Dermis microvascular lymphatic vessel endothelial cell (primary cell): ENCODE results near the gene SRSF4. TPM values are rescaled to one million over a fixed set of nuclear protein-coding genes. Genes with fewer than 3 reads are reported as not detected.
"Not testable (repeated sequence)": the region's sequence is repeated elsewhere in the genome, so short reads cannot be mapped to it uniquely, and the experiment has no call there.

Experiments used
- DNase-seq, 2 donors: peaks; one replicate each; pipeline versions ENCODE4 v3.0.0 to v3.0.0-alpha.2; 2010; ENCODE audit warnings: low read depth in 2 of 2
- total RNA-seq: library from RNA; depleted of rRNA; stranded (reverse); fragments of >200 nt; gene quantifications from 2 replicates; pipeline ENCODE4 v1.2.1, GENCODE V29; 2014

SRSF4 gene
- total RNA-seq, 1 donor from 2014 or later, result 25.3 TPM

DNA sequence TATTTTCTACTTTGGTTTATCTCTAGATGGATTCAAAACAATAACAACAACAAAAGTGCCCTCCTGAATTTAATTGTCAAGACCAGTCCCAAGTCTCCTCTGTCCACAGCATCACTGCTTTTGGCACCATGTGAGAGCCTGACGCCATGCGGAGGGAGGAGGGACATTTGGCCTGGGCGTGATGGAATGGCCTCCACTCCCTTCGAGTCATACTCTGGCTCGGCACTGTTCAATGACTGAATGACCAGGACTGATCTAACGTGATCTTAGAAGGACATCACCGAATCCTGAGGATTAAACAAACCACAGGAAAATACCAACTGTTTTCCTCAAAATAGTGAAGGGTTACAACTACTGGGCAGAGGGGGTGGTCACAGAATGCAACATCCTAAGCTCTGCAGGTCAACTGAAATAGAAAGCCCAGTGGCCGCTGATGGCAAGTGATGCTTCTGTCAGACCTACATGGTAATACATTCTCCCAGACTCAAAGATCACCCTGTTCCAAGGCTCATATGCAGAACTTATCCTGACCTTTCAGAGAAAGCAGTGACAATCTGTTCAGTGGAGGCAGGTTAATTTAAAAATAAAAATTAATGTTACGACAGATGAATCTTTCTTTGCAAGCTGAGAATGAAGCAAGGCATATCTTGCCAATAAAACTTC is 19.1 kb downstream of the SRSF4 start:
- no peak for DNase-seq

DNA sequence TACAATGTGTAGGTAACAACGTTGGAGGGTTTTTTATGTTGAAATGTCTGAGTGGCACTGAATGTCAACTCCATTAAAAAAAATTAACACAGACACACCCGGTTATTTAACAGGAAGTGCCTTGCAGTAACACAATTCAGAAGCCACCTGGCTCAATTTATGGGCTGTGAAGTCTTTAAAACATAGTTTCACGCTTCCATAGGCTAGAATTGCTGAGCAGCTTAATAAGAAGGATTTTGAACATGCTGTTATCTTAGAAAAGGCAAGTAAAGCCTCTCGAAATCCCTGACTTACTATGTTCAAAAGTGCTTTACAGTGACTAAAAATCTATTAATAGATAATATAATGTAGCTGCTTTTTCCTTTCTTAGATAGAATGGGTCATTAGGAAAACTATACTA is 19.7 kb downstream of the SRSF4 start:
- DNase-seq, result no peak

DNA sequence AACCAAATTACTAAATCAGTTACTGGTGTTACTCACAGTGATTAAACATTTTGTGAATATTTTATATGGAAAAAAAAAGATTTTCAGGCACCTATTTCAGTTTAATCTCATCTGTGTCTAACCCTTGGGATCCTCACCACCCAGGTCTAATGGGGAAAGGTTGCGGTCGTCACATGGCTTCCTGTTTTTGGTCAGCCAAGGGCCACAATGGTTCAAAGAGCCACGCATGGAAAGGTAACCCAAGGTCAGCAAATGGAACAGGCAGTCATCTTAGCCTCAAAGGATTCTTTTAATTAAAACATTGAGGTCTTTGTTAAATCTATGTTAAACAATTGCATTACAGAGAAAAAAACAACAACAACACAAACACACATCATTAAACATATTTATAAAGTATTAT is 21.9 kb downstream of the SRSF4 start:
- DNase-seq, result no peak

DNA sequence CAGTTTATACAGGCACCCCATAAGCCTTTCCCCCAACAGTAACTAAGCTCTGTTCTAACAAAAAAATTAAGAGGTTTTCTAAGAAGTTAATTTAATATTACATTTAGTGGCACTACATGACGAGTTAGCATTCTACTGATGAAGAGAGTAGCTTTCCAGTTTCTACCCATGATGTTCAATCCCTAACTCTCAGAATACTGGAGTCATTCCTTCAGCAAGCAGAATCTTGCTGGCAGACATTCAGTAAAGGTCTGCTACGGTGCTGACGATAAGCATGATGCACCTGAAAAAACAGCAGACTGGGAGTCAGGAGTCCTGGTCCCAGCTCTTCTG is 24.5 kb downstream of the SRSF4 start:
- DNase-seq, result no peak

DNA sequence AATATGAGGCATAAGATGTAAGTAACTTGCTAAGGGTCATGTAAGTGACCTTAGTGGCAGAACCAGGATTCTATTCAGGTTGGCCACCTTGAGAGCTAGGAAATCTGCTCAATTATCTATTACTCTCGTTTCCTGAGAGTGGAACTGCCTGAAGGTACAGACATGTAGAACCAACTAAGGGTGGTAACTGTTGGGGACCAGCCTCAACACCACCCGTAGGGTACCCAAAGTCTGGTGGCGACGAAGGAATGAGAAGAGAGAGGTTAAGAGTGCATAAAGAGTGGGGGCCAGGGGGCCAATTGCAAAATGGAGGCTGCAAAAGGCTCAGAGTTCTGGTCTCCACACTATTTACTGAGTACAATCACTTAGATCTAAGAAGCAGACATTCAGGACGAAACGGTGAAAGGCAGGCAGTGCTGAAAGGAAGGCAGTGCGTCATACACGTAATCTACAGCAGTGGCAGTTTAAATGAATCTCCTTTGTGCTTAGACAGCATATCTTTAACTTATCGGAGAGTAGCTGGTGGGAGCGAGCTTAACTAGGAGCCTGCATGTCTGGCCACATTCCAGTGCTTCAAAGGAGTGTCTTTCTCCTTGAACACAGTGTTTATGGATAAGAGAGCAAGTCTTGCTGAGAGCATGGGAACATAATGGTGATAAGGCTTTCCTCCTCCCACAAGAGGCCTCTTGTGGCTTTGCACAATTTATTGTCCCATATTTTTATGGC is 25.0 kb downstream of the SRSF4 start:
- DNase-seq, result peak in 1 of 2 donors; percentile 42

DNA sequence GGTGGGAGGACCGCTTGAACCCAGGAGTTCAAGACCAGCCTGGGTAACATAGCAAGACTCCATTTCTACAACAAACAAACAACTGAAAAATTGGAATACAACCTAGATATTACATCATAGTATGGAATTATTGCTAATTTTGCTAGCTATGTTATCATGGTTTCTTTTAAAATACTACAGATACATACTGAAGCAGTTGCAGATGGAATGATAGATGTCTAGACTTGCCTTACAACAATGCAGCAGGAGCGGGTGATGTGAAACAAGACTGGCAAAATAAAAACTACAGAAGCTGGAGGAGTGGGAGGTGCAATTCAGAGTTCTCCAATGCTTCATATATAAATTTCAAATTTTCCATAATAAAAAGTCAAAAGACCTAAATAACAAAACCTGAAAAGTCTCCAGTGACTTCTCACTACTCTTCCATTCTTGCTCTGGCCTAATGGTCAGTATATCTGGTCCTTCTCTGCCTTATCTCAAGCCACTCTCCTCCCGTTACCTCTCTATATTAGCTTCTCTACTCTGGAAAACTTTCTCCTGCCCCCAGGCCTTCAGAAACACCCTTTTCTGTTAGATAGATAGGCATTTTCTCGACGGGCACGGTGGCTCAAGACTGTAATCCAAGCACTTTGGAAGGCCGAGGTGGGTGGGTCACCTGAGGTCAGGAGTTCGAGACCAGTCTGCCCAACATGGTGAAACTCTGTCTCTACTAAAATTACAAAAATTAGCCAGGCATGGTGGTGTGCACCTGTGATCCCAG is 29.5 kb downstream of the SRSF4 start:
- no peak for DNase-seq

DNA sequence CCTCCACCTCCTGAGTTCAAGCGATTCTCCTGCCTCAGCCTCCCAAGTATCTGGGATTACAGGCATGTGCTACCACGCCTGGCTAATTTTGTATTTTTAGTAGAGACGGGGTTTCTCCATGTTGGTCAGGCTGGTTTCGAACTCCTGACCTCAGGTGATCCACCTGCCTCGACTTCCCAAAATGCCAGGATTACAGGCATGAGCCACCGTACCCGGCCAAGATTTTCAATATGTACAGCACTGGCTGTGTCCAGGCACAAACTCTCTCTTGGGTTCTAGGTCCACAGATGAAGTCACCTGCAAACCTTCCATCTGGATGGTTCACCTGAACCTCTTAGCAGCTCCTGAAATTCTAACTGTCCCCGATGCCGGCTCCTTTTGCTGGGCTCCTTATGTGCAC is 31.4 kb downstream of the SRSF4 start:
- not testable (repeated sequence) for DNase-seq

DNA sequence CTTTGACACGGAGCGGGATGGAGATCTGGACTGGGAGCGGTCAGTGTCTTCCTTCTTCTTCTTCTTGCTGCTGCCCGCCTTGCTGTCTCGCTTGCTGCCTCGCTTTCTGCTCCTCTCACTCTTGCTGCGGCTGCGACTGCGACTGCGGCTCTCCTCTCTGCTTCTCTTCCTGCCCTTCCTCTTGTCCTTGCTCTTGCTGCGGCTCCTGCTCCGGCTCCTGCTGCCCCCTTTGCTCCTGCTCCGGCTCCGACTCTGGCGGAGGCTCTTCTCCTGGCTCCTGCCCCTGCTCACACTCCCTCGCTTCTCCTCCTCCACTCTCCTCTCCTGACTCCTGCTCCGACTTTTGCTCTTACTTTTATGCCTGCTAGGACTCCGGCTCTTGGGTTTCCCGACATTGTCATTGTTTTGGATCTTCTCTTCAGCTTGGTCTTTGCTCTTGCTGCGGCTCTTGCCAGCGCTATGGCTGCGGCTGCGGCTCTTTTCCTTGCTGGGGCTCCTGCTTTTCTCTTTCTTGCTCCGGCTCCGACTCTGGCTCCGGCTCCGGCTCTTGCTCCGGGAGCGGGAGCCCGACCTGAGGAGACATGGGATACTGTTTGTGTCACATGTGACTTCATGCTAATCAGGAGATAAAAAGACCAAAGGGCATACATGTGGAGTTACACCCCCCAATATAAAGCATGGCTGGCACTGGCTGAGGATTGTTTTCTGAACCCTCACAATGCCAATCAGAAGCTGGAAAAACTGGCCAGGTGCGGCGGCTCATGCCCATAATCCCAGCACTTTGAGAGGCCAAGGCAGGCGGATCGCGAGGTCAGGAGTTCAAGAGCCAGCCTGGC is 32.8 kb downstream of the SRSF4 start:
- DNase-seq, result no peak

DNA sequence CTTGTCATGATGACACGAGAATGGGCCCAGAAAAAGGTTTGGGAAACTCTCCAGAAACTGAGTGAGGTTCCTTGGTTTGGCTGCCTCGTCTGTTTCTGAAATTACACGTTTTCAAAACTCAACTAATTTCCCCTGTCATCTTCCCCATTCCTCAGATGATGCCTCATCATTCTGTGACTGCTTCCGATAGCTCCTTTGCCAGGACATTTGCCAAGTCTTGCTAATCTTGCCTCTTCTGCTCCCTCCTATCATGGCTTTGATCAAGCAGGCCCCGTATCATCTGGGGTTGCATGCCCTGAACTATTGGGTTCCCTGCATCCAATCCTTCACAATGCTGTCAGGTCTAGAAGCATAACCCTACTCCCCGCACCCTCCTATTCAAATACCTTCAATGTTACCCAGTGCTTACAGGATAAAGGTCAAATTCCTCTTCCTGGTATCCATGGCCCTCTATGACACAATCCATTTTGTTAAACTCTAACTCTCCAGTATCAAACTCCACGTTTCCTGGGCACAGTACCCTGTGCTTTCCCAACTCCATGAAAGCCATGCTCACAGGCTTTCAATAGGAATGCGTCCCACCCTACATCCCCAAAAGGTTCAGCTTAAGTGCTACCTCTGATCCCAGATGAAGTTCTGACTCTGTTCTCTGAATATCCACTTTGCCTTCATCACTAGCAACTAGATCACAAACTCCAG is 35.8 kb downstream of the SRSF4 start:
- no peak for DNase-seq

DNA sequence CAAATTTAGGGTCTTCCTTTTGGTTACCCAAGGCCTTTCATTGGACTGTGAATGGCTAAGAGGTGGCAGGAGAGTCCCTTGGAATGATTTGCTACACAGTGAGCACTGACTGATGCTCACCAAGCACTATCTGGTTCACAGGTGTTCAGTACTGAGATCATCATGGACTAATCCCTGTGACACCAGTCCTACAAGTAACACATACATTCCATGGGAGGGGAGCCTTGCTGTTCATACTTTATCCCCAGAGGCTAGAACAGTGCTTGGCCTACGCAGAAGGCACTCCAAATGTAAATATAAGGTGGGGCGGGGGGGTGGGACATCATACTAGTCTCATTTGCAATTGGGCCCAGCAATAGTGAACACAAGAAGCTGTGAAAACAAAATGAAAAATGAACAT is 37.5 kb downstream of the SRSF4 start:
- DNase-seq, result no peak

DNA sequence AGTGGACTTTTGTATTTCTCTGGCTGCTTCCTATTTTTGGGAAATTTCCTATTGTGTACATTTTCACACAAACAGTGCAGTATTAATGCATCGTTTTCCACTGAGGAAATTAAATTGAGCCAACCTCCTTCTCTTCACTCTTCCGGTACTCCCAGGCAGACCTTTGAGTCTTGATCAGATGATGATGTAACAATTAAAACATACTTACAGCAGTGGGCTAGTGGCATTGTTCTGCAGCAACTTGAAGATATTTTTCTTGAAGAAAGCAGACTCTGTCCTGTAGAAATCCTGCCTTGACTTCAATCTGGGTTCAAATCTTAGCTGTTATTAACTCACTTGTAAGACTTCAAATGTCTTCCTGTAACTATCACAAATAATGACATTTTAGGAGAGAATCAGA is 39.0 kb downstream of the SRSF4 start:
- DNase-seq, result no peak

DNA sequence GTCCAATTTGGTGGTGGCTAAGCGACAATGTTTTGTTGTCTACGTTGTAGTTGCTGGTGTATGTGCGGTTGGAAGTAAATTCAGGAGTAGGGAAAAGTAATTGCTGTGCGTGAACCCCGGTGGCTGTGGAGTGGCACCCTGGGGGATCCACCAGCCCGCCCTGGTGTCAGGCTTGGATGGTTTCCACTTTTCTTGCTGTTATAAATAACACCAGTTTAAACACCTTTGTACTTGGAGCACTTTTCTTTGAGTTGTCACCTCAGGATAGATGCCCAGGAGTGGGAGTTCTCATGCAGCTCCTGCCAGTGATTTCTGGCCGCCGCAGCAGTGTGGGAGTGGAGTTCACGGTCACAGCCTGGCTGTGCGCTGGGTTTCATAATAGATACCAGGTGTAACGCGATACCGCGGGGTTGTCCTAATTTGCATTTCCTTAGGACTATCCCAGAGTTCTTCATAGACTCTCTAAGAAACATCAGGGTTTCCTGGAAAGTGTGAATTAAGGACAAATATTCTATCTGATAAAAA is 45.2 kb downstream of the SRSF4 start:
- no peak for DNase-seq

DNA sequence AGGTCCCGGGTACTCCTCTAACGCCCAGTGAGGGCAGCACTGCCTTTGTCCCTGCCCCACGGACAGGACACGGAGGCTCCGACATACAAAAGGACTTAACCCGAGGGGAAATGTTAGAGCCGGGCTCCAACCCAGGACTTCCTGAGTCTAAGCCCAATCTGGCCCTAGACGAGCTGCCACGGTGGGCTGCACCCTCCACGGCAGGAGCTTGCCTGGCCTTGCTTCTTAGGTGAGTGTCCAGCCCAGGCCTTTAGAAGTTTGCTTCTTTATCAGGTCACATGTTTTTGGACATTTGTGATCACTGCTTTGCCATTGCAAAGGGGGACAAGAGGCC is 47.0 kb downstream of the SRSF4 start:
- DNase-seq, result no peak

DNA sequence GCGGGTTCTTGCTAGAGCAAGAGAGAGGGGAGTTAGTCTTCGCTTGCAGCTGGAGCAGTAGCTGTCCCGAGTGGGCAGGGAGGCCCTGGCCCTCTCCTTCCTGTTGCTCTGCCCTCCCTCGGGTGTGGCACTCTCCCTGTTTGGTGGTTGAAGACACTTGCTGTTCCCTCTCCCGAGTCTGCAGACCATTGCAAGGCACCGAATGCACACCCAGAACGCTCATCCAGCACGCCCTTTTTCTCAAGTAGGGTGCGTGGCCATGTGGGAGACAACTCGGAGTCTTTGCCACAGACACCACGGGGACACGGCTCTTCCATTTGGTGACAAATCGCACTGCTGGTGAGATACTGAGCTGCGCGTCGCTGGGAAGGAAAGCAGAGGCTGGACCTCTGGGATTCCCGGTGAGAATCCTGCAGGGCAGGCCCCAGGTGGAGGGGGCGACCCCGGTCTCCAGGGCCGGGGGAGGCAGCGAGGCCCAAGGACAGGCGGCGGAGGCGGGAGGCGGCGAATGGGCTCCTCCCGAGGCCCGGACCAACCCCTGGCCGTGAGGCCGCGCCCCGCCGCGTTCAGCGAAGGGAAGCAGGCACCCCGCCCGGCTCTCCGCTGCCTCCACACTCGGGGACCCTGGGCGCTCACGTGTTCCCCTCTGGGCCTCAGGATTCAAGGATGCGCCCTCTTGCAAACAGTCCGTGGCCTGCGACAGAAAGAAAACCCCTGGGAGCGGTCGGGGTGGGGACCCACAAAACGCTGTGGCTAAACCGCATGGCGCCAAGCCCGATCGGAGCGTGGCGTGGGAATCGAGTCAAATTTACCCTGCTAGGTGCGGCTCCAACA is 47.6 kb downstream of the SRSF4 start:
- DNase-seq, result no peak

DNA sequence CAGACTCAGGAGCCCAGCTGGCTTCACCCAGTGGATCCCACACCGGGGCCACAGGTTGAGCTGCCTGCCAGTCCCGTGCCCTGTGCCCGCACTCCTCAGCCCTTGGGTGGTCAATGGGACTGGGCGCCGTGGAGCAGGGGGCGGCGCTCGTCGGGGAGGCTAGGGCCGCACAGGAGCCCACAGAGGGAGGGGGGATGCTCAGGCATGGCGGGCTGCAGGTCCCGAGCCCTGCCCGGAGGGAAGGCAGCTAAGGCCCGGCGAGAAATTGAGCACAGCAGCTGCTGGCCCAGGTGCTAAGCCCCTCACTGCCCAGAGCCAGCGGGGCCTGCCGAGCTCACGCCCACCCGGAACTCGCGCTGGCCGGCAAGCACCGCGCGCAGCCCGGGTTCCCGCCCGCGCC is 50.6 kb downstream of the SRSF4 start:
- DNase-seq, result not testable (repeated sequence)

DNA sequence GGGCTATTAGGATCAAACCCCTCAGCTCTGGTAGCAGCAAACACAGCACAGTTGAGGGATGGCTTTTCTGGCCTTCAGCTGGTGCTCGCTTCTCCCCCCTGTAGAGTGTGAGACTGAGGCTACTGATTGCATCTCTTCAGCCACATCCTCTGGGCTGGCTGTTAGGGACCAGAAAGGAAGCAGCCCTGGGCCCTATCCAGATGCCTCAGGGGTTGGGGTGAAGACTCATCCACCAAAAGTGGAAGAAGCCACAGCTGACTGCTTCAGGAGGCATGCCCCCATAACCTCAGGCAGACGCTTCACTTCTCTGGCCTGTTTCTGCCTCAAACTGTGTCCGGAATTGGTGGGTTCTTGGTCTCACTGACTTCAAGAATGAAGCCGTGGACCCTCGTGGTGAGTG is 51.8 kb downstream of the SRSF4 start:
- DNase-seq, result no peak

DNA sequence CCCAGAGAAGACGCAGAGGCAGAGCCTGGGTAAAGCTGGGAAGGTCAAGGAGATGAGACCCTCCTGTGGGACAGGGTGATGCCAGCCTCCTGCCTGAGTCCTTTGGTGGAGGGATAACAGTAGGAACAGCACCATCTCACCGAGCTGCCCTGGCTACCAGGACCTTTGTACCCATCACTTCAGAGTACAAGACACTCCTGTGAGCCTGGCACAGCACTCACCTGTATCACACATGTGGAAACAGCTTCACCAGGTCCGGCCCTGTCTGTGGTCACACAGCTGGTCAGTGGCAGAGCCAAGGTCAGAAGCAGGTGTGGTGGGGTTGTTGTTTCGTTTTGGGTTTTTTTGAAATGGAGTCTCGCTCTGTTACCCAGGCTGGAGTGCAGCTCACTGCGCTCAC is 53.0 kb downstream of the SRSF4 start:
- no peak for DNase-seq

DNA sequence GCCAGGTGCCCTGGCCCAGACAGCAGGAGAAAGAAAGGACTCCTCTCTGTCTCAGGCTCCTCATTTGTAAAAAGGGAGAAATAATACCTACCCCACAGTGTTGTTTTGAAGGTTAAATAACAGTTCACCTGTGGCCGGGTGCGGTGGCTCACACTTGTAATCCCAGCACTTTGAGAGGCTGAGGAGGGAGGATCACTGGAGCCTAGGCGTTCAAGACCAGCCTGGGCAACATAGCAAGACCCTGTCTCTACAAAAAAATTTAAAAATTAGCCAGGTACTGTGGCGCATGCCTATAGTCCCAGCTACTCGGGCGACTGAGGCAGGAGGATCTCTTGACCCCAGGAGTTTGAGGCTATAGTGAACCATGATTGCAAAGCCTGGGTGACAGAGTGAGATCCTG is 55.5 kb downstream of the SRSF4 start:
- DNase-seq, result no peak

DNA sequence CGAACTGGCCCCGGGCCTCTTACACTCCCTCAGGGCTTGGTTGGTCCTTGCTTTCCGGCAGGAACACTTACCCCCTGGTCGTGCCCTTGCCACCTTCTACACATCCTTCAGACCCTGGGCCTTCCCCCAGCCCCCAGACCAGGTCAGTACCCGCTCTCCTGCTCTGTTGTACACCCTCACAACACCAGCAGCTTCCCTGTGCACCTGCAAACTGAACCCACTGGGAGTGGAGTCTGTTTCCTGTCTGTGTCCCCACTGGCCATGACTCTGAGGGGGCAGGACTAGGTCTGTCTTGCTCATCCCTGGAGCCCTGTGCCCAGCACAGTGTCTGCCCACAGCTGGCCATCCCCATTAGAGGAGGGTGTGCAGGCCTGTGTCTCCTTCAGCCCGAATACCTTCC is 55.9 kb downstream of the SRSF4 start:
- no peak for DNase-seq

DNA sequence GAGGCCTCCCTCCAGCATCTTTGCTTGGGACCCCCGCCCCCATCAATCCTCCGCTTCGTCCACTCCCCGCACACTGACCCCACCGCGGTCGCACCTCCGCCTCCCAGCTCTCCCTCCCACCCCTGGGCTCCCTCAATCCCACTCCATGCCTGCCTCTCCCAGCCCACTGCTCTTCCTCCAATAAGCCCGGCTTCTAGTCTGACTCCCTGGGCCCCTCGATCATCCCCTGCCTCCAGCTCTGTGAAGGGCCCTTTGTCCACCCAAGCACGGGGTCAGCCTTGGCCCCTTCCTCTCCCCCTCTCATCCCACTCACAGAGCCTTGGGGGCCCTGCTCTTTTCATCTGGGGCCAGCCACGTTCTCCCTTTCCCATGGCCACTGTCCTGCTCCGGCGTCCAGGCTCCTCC is 56.5 kb downstream of the SRSF4 start:
- DNase-seq, result no peak
